ENCODE measurements around the gene CCDC190.
A peak's percentile ranks its signal among the peaks of the same experiment; 100 is the strongest.
"Not testable (repeated sequence)": the region's sequence is repeated elsewhere in the genome, so short reads cannot be mapped to it uniquely, and the experiment has no call there.

CCDC190 gene

GRCh38 chr1:162878000-162878596 is 17.1 kb upstream of the CCDC190 start:
- DNase-seq (ENCODE audit: low read depth in 3 of 3, low spot score in 1 of 3), result no peak

GRCh38 chr1:162877412-162877811 is 16.4 kb upstream of the CCDC190 start:
- DNase-seq (ENCODE audit: low read depth in 3 of 3, low spot score in 1 of 3), result no peak

GRCh38 chr1:162876751-162877150 is 15.8 kb upstream of the CCDC190 start:
- no peak for DNase-seq (ENCODE audit: low read depth in 3 of 3, low spot score in 1 of 3)

DNA sequence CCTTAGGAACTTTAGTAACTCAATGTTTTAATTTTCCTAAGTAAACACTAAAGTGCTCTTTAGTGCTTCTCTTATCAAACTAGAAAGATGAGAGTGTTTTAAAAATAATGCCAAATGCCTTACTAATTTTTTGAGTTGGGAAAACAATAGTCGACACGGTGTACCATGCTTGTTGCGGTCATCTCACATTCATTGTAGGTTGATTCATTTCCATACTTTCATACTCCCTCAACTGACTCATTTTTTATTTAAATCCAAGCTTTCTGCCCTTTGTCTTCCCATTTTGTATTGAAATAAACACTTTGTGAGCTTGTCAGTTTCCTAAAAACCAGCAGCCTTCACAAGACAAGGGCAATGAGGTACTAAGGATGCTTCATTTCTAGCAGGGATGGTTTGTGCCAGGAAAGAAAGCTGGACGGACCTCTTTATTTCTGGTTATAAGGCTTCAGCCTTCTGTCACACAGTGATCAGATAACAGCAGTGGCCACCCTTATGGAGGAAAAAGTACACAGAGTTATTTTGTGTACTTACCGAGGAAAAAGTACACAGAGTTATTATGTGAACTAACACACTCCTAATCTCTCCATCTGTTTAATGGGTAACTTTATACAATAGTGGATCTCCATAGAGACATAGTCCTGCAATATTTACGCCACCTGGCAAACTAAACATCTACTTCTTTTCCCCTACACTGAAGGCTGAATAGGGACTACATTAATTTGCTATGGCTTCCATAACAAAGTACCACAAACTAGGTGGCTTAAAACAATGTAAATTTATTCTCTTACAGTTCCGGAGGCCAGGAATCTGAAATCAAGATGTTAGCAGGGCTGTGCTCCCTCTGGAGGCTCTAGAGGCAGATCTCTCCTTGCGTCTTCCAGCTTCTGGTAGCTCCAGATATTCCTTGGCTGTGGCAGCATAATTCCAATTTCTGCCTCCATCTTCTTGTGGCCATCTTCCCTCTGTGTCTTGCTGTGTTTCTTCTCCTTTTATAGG is 13.0 kb upstream of the CCDC190 start:
- no peak for DNase-seq (ENCODE audit: low read depth in 3 of 3, low spot score in 1 of 3)

- DNase-seq (ENCODE audit: low read depth in 3 of 3, low spot score in 1 of 3), result no peak
Measured at GRCh38 chr1:162872981-162873380, 12.0 kb upstream of the CCDC190 start.

DNA sequence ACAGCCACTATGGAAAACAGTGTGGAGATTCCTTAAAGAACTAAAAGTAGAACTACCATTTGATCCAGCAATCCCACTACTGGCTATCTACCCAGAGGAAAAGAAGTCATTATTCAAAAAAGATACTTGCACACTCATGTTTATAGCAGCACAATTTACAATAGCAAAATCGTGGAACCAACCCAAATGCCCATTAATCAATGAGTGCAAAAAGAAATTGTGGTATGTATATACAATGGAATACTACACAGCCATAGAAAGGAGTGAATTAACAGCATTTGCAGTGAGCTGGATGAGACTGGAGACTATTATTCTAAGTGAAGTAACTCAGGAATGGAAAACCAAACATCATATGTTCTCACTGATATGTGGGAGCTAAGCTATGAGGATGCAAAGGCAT is 10.4 kb upstream of the CCDC190 start:
- DNase-seq (ENCODE audit: low read depth in 3 of 3, low spot score in 1 of 3), result not testable (repeated sequence)

DNA sequence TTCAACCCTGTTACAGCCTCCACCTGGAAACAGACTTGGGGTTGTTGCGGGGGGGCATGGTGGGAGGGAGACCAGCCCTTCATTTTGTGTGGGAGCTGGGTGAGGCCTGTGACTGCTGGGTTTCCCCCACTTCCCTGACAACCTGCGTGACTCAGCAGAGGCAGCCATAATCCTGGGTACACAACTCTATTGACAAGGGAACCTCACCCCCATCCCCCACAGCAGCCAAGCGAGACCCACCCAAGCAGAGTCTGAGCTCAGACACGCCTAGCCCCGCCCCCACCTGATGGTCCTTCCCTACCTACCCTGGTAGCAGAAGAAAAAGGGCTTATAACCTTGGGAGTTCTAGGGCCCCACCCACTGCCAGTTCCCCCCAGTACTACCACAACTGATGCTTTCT is 8.0 kb upstream of the CCDC190 start:
- no peak for DNase-seq (ENCODE audit: low read depth in 3 of 3, low spot score in 1 of 3)

DNA sequence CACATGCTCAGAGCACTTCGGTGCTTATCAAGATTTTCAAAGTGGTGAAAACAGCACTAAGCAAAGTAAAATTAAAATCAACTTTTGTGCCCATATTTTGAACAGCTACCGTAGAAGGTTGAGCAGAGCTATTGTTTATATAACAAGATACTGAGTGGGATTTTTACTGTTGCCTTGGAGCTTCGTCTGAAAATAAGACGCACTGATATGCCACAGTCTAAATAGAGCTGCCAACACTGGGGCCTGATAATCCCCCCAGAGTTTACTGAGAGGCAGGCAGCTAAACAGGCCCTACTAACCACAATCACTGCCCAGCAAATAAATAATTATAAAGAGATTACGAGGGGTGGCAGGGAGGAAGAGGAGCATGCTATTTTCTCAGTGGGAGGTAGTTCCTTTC is 650 bp upstream of the CCDC190 start:
- no peak for DNase-seq (ENCODE audit: low read depth in 3 of 3, low spot score in 1 of 3)

- no peak for DNase-seq (ENCODE audit: low read depth in 3 of 3, low spot score in 1 of 3)
Measured at GRCh38 chr1:162859191-162859590, 1.8 kb downstream of the CCDC190 start.

- DNase-seq (ENCODE audit: low read depth in 3 of 3, low spot score in 1 of 3), result no peak
Measured at GRCh38 chr1:162857850-162858249, 3.1 kb downstream of the CCDC190 start.

DNA sequence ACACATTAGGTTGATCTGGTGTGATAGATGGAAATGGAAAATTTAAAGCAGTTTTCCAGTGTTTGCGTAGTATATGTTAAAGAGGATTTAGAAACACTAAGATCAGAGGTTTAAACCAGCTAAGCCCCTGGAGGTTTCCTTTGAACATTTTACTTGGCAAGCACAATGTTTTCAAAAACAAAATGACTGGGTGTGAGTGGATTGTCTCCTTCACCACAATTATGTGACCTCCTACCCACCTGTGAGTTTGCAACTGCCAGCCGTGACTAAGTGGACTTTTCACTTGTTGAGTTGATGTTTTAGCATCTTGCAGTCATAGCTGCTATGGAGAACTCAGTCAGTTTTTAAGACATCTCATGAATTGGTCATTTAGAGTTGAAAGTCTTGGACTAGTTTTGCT is 4.7 kb downstream of the CCDC190 start:
- DNase-seq (ENCODE audit: low read depth in 3 of 3, low spot score in 1 of 3), result no peak

DNA sequence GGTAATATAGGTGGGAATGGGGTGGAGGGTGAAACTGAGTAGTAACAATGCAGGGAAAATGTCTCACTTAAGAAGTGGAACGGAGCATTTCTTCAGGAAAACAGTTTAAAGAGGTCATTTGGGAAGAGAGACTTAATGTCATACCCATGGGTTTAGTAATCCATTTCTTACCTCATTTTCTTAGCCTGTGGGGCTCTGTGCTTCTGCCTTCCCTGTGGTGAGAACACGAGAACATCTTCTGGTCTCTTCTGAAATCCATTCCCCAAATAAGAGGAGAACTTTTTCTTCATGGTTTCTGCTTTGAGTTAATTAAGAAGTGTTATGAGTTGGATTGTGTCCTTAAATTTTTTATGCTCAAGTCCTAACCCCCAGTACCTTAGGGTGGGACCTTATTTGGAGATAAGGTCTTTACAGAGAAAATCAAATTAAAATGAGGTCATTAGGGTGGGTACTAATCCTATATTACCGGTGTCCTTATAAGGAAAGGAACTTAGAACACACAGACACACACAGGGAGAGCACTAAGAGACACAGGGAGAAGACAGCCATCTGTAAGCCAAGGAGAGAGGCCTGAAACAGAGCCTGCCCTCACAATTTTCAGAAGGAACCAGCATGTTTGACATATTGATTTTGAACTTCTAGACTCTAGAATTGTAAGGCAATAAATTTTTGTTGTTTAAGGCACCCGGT is 5.4 kb downstream of the CCDC190 start:
- DNase-seq (ENCODE audit: low read depth in 3 of 3, low spot score in 1 of 3), result no peak

GRCh38 chr1:162854245-162854882 is 6.6 kb downstream of the CCDC190 start:
- DNase-seq (ENCODE audit: low read depth in 3 of 3, low spot score in 1 of 3), result peak; percentile 4 to 15 (median 14)

DNA sequence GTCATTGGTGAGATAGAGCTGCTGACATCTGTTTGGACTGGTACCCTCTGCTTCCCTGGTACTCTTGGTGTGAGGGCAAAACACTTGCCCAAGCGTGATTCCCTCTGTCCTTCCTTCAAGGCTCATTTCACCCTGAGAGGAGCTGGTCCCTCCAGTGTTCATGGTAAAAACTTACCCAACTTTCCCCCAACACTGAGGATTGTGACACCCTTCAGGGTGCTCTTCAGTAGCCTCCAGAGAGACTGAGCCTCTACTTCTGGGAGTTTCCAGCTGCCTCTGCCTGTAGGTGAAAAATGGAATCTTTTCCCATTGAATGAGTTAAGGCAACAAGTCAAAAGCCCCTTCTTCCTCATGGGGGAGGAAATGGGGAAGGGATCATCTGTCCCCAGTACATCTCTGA is 9.6 kb downstream of the CCDC190 start:
- DNase-seq (ENCODE audit: low read depth in 3 of 3, low spot score in 1 of 3), result no peak

- DNase-seq (ENCODE audit: low read depth in 3 of 3, low spot score in 1 of 3), result no peak
Measured at GRCh38 chr1:162849711-162850110, 11.3 kb downstream of the CCDC190 start.

DNA sequence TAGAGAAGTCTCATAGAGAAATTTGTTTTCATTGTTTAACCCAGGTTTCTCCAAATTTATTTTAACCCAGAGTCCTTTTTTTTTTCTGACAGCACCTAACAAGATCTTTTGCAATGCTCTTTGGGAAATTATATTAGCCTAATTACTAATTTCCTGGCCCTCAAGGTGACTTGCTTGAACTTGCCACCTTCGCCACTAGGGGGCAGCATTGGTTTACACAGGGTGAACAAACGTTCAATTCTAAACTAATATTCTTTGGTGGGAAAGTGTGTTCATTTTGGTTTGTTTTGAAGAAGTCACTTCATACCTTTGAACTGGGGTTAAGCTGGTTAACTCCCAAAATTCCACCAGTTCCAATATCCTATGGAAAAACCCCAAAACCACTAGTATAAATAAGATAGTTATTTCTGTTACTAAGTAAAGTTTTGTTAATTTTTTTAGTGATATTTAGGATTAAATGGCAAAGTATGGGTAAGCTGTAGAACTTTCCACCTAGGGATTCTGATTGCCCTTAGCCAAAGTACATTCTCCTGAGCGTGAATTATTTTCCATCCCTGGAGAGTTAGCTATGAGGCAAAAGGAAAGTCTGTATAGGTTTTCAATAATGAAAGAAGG is 13.0 kb downstream of the CCDC190 start:
- DNase-seq (ENCODE audit: low read depth in 3 of 3, low spot score in 1 of 3), result peak; percentile 46 to 68 (median 54)

- DNase-seq (ENCODE audit: low read depth in 3 of 3, low spot score in 1 of 3), result no peak
Measured at GRCh38 chr1:162846256-162847212, 14.4 kb downstream of the CCDC190 start.

GRCh38 chr1:162844153-162844552 is 16.8 kb downstream of the CCDC190 start:
- no peak for DNase-seq (ENCODE audit: low read depth in 3 of 3, low spot score in 1 of 3)

- no peak for DNase-seq (ENCODE audit: low read depth in 3 of 3, low spot score in 1 of 3)
Measured at GRCh38 chr1:162840250-162840839, 20.6 kb downstream of the CCDC190 start.

Data from stimulated activated CD4-positive, alpha-beta T cell treated with anti-CD3 and anti-CD28 coated beads, TNF-alpha, amount 100 ng/mL, for 1 hour (primary cell).